AG04450 (cell line): ENCODE measurements around the gene POMGNT2. TPM values are rescaled to one million over a fixed set of nuclear protein-coding genes. Genes with fewer than 3 reads are reported as not detected.

Experiments
- CTCF ChIA-PET: fragments of 300-600, 350-600 bp; formaldehyde crosslinking; extraction: SDS; loops from one replicate; lab custom pipeline; 2022; ENCODE audit warnings: antibody characterized with exemption, inconsistent platforms; lab: Charles Lee
- POLR2A ChIA-PET: fragments of 350-600 bp; formaldehyde crosslinking; extraction: SDS; loops from one replicate; lab custom pipeline; 2021; ENCODE audit warnings: antibody characterized with exemption, inconsistent platforms; lab: Yijun Ruan, JAX
- DNase-seq: peaks from one replicate; pipeline ENCODE4 v3.0.0-alpha.2; 2011; ENCODE audit warnings: low read depth, low spot score
- H3K27ac ChIP-seq: one replicate; pipeline ENCODE4 v1.5.1; 2012; ENCODE audit warnings: low read depth, low read length, control low read depth
- H3K27me3 ChIP-seq: one replicate; pipeline ENCODE4 v1.6.0; 2012; ENCODE audit warnings: low read length; ENCODE audit not compliant: control insufficient read depth, insufficient read depth
- H3K4me3 ChIP-seq: 2 replicates; pipeline ENCODE4 v1.5.1; 2011; ENCODE audit warnings: mild to moderate bottlenecking, low read depth, low read length, control low read depth
- H3K9me3 ChIP-seq: 2 replicates; pipeline ENCODE4 v1.5.1; 2012; ENCODE audit warnings: low read length; ENCODE audit not compliant: control insufficient read depth, insufficient read depth
- polyA plus RNA-seq: library from polyadenylated mRNA; depleted of rRNA; stranded (reverse); fragments of >200 nt; gene quantifications from 2 replicates; pipeline ENCODE4 v1.2.3, GENCODE V29; 2011
- TF ChIP-seq, protein P1 (sequence below): IDR thresholded peaks from 2 replicates; pipeline ENCODE4 v1.5.1; 2011; ENCODE audit warnings: low read depth, low read length, control low read depth, inconsistent platforms

The POMGNT2 gene
- polyA plus RNA-seq, 1 experiment = 9.3 TPM

DNA sequence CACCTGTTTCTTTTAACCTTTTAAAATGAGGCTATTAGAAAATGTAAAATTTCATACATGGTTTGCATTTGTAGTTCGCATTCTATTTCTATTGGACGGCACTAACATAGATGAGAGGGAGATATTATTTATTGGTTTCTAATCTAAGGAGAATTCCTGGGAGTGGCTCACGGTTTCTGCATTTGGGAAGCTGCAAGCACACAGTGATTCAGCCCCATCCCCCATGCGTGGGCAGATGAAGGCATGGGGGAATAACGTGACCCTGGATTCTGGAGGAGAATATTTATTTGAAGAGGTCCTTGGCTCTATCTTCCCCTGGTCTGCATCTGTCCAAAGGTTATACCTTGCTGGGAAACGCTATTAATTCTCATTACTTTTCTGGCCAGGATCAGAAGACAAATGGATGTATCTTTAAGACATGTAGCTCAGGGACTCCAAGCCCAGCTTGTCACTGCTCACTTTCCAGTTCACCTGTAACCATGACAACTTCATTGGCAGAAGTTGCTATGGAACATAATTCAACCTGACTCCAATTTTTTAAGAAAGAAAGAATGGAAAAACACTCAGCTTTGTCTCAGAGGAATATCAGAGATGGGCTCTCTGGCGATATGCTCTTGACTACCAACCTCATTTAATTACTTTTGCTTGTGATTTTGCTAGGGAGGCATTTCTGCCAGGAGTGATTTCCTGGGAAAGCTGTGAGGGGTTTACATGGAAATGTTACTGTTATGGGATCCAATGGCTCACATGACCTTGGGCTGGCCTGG, 27.2 kb upstream of the POMGNT2 start:
- CTCF ChIA-PET = no interaction called here
- TF ChIP-seq, protein P1, sequence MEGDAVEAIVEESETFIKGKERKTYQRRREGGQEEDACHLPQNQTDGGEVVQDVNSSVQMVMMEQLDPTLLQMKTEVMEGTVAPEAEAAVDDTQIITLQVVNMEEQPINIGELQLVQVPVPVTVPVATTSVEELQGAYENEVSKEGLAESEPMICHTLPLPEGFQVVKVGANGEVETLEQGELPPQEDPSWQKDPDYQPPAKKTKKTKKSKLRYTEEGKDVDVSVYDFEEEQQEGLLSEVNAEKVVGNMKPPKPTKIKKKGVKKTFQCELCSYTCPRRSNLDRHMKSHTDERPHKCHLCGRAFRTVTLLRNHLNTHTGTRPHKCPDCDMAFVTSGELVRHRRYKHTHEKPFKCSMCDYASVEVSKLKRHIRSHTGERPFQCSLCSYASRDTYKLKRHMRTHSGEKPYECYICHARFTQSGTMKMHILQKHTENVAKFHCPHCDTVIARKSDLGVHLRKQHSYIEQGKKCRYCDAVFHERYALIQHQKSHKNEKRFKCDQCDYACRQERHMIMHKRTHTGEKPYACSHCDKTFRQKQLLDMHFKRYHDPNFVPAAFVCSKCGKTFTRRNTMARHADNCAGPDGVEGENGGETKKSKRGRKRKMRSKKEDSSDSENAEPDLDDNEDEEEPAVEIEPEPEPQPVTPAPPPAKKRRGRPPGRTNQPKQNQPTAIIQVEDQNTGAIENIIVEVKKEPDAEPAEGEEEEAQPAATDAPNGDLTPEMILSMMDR = no peak
- POLR2A ChIA-PET = no interaction called here

DNA sequence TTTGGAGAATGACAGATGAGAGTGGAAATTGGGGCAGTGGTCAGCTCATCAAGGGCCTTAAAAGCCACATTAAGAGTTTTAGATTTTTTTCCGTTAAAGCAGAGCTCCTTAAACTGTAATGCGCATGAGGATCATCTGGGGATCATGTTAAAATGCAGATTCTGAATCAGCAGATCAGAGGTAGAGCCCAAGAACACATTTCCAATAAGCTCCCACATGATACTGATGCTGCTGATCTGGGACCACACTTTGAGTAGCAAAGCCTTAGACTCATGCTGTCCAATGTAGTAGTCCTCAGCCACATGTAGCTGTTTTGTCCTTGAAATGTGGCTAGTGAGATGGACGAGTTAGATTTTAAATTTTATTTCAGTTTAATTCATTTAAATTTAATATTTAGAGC, 26.3 kb upstream of the POMGNT2 start:
- CTCF ChIA-PET = no interaction called here
- TF ChIP-seq, protein P1 = no peak
- DNase-seq = no peak
- H3K9me3 ChIP-seq = no peaks in the 10 kb centered on the region
- no peak overlapping the region for H3K27ac ChIP-seq
- POLR2A ChIA-PET = no interaction called here
- no peak overlapping the region for H3K4me3 ChIP-seq
- H3K27me3 ChIP-seq = peaks cover 5% of the 10 kb centered on the region

More for the DNA sequence above, 27.2 kb upstream of the POMGNT2 start:
- H3K27me3 ChIP-seq = peaks cover 5% of the 10 kb centered on the region
- no peak overlapping the region for H3K4me3 ChIP-seq
- DNase-seq = no peak
- no peaks in the 10 kb centered on the region for H3K9me3 ChIP-seq
- no peak overlapping the region for H3K27ac ChIP-seq

DNA sequence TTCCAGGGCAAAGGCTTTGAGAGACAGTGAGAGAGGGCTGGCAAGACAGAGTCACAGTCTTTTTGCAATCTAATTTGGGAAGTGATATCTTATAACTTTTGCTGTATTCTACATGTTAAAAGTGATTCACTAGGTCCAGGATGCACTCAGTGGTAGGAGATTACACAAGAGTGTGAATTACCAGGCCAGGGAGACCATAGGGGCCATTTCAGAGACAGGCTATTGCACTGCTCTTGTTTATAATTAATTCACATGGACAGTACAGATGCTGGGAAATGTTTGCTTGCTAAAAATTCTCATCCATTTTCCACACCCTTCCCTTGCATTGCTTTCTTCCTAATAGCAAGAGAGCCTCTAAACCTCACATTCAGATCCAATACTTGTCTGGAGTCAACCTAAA, 22.6 kb upstream of the POMGNT2 start:
- CTCF ChIA-PET = interaction anchor here (0.9 kb wide), 1 partner anchor 167 kb away, joined by 3 read pairs; no protein-coding TSS in a partner anchor

DNA sequence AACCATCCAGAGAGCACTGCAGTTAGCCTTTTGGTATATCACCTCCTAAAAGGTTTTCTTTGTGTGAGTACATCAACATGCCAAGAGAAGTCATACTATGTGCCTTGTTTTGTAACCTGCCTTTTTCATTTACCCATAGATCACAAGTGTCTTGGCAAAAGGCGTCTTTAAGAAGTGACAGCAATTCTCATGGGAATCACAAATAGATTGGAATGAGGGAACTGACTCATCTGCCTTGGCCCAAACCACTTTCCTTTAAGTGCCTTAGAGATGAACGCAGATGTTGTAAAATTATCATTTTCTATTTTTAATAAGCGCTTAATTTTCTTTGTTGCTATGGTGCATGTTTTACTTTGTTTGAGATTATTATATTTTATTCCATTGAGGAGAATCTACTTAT, 20.7 kb upstream of the POMGNT2 start:
- POLR2A ChIA-PET = no interaction called here
- DNase-seq = no peak
- Histone ChIP-seq H3K9me3 (no peaks in the 10 kb centered on the region), H3K4me3 (no peak overlapping the region), H3K27ac (no peak overlapping the region), H3K27me3 (peaks cover 3% of the 10 kb centered on the region)
- CTCF ChIA-PET = interaction anchor here (1.1 kb wide), 1 partner anchor 165 kb away, joined by 3 read pairs; no protein-coding TSS in a partner anchor
- TF ChIP-seq, protein P1 = no peak

More for the DNA sequence above, 22.6 kb upstream of the POMGNT2 start:
- no peak overlapping the region for H3K27ac ChIP-seq
- H3K27me3 ChIP-seq = peaks cover 5% of the 10 kb centered on the region
- POLR2A ChIA-PET = no interaction called here
- H3K4me3 ChIP-seq = no peak overlapping the region
- no peak for DNase-seq
- TF ChIP-seq, protein P1 = no peak
- no peaks in the 10 kb centered on the region for H3K9me3 ChIP-seq

DNA sequence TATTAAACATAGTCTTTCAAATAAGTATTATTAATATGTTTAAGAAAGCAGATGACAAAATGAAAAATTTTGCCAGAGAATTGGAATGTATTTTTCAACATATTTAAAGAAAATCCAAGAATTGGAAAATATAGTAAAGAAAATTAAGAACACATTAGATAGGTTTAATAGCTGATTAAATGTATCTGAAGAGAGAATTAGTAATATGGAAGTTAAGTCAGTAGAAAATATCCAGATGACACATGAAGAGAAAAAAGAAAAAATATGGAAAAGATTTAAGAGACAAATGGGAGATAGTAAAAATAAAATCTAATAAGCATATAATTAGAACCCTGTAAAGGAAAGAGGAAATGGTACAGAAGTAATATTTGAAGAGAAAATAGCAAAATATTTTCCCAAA, 18.0 kb upstream of the POMGNT2 start:
- CTCF ChIA-PET = interaction anchor here (0.5 kb wide), 1 partner anchor 619 kb away, joined by 7 read pairs; no protein-coding TSS in a partner anchor
- H3K27me3 ChIP-seq = peaks cover 5% of the 10 kb centered on the region
- POLR2A ChIA-PET = no interaction called here
- no peak overlapping the region for H3K4me3 ChIP-seq
- TF ChIP-seq, protein P1 = no peak
- DNase-seq = no peak
- H3K27ac ChIP-seq = no peak overlapping the region
- H3K9me3 ChIP-seq = no peaks in the 10 kb centered on the region
